Measurements from ENCODE around the gene ABT1. TPM values are rescaled to one million over a fixed set of nuclear protein-coding genes. Genes with fewer than 3 reads are reported as not detected.

ABT1 gene
- total RNA-seq, 2 donors from 2014 or later: 20.9 to 21.8 TPM

DNA sequence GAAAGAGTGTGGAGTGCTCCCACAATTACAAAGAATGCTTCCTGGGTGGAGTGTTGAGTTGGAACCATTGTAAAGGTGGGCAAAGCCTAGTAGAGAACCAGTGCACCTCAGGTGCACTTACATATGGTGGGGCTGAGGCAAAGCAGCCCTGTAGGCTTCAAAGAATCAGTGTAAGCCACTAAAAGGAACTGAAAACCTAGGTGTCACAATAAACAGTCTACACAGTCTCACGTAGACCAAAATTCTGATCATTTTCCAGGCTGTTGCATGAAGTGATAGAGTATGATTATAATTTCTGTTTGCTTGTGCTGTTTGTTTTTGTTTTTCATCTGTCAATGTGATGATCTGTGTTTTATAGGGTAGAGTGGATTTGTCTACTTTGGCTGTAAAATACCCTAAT, 2.8 kb downstream of the ABT1 start:
- Mint-ChIP-seq H3K4me1 (ENCODE audit: low read depth) (peaks cover 56% of the 10 kb centered on the region), H3K4me3 (peak overlapping the region; percentile 45 to 63), H3K36me3 (ENCODE audit: insufficient read depth in 2 of 2) (peaks cover 4 to 11% of the 10 kb centered on the region in 2 donors), H3K9me3 (no peaks in the 10 kb centered on the region), H3K27me3 (ENCODE audit: low read depth) (no peaks in the 10 kb centered on the region), H3K27ac (peak overlapping the region; percentile 72)
- DNase-seq: no peak
- ATAC-seq (replicated peaks in 1 of 2): no peak

DNA sequence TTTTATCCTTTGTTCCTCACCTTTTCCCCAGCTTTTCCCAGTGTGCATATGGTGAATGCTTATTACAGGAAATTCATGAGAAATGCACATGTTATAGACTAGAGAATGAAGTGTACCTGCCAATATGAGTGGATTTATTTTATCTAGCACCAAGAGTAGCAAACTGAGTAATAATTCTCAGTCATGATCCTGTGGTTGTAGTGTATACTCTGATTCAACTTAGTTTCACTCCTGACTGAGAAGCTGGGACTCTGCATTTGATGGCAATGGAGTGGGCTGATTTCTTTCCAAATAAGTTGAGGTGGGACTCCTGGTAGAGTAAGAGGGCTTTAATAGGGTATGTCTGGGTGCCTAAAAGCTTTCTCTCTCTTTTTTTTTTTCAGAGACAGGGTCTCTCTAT, 4.0 kb downstream of the ABT1 start:
- DNase-seq (no peak), ATAC-seq (replicated peaks in 1 of 2) (peak; percentile 61 to 65)
- peak overlapping the region; percentile 81 for H3K27ac Mint-ChIP-seq
- no peaks in the 10 kb centered on the region for H3K27me3 Mint-ChIP-seq (ENCODE audit: low read depth)
- peaks cover 56% of the 10 kb centered on the region for H3K4me1 Mint-ChIP-seq (ENCODE audit: low read depth)
- peaks cover 4 to 10% of the 10 kb centered on the region in 2 donors for H3K36me3 Mint-ChIP-seq (ENCODE audit: insufficient read depth in 2 of 2)
- H3K9me3 Mint-ChIP-seq: no peaks in the 10 kb centered on the region
- peak overlapping the region; percentile 38 to 83 for H3K4me3 Mint-ChIP-seq

DNA sequence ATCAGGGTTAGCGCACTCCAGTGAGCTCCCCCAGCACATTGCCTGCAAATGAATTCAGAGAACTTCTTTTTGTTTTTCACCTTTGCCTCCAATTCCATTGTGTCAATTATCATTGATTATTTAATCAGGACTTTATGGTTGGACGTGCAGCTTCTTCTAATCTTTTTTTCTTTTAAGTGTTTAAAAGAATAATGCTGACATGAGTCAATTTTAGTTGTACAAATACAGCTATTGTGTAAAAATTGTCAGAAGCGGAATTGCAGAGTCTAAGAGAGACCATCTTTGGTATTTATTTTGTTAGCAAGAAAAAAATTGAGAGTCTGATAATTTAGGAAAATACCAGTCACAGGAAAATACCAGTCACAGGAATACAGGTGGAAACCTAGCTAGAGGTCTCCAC, 5.5 kb downstream of the ABT1 start:
- Mint-ChIP-seq H3K27me3 (ENCODE audit: low read depth) (no peaks in the 10 kb centered on the region), H3K4me1 (ENCODE audit: low read depth) (peaks cover 55% of the 10 kb centered on the region), H3K27ac (no peak overlapping the region)

DNA sequence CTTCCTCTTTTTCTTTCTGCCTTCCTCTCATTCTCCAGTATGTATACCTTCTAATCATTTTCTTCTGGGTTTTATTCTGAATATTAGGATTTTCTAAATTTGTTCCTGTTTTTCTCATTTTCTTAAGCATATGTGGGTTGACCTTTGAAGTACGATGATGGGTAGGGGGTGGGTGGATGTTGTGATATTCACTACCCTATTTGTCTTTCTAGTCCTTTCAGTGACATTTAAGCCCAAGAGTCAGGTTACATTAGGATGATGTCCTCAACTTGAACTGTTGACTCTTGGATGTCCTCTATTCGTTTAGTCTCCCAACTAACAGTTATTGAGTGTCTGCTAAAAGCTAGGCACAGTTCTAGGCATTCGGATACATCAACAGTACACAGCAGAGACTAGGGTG, 7.3 kb downstream of the ABT1 start:
- no peaks in the 10 kb centered on the region for H3K9me3 Mint-ChIP-seq
- no peaks in the 10 kb centered on the region for H3K27me3 Mint-ChIP-seq (ENCODE audit: low read depth)
- no peak for ATAC-seq (replicated peaks in 1 of 2)
- peaks cover 1 to 3% of the 10 kb centered on the region in 2 donors for H3K36me3 Mint-ChIP-seq (ENCODE audit: insufficient read depth in 2 of 2)
- H3K4me1 Mint-ChIP-seq (ENCODE audit: low read depth): peaks cover 47% of the 10 kb centered on the region
- no peak for DNase-seq
- peak overlapping the region in 1 of 2 donors; percentile 64 for H3K4me3 Mint-ChIP-seq
- peak overlapping the region; percentile 64 for H3K27ac Mint-ChIP-seq

More for the DNA sequence above, 5.5 kb downstream of the ABT1 start:
- H3K4me3 Mint-ChIP-seq: no peak overlapping the region
- no peaks in the 10 kb centered on the region for H3K9me3 Mint-ChIP-seq
- DNase-seq: no peak
- peaks cover 4 to 10% of the 10 kb centered on the region in 2 donors for H3K36me3 Mint-ChIP-seq (ENCODE audit: insufficient read depth in 2 of 2)
- no peak for ATAC-seq (replicated peaks in 1 of 2)

DNA sequence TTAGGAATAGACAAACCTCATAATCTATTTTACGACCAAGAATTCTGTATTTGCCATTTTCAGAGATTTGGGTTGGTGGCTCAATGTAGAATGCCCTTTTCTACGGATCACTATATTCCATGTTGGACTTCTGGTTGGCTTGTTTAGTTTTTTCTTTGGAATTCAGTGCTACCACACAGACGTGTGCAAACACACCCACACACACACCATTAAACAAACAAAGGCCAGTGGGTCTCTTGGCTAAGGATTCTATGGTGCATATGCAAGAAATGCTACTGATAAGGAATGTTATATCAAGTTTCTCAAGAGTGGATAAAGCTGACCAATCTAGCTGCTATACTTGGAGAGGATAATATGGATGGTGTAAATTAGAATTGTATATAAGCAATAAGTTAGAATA, 8.0 kb downstream of the ABT1 start:
- Mint-ChIP-seq H3K4me3 (no peak overlapping the region), H3K9me3 (no peaks in the 10 kb centered on the region)

DNA sequence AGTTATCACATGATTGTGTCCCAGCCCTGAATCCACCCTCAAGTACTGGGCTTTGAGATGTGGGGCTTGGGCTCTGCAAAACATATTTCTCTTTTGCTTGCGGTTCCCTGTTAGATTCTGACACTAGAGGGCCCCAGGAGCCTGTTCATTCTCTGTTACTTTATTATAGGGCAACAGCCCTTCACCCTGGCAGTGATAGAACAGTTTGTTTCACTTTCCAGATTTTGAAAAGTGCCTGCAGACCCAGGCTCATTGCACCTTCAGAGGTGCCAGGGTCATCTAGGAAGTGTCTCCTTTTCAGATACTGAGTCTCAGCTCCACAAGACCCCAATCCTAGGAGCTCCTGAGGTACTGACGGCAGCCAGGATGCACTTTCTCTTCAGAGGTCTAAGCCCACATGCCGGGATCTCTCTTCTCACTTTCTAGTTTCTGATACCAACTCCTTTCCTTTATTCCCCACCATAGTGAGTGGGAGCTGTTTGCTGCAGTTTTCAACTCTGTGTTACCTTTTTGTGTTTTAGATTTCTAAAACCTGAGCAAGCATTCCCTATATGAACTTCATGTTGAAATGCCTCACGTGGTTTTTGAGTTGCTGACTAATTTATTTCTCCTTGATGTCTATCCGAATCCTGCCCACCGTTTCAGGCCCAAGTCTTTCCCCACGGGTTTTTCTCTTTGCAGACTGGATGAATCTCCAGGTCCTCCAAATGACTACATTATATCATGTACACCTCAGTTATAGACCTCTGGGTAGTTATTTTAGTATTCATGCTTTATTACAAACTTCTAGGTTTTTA, 10.9 kb downstream of the ABT1 start:
- Mint-ChIP-seq H3K27ac (peak overlapping the region; percentile 11), H3K36me3 (ENCODE audit: insufficient read depth in 2 of 2) (no peaks in the 10 kb centered on the region), H3K27me3 (ENCODE audit: low read depth) (peaks cover 10% of the 10 kb centered on the region), H3K9me3 (no peaks in the 10 kb centered on the region), H3K4me1 (ENCODE audit: low read depth) (peaks cover 23% of the 10 kb centered on the region), H3K4me3 (peak overlapping the region; percentile 53 to 80)
- DNase-seq (peak; percentile 62), ATAC-seq (replicated peaks in 1 of 2) (peak; percentile 89 to 93)

More for the DNA sequence above, 8.0 kb downstream of the ABT1 start:
- peaks cover 0 to under 1% of the 10 kb centered on the region in 2 donors for H3K36me3 Mint-ChIP-seq (ENCODE audit: insufficient read depth in 2 of 2)
- no peak for DNase-seq
- no peak overlapping the region for H3K27ac Mint-ChIP-seq
- H3K4me1 Mint-ChIP-seq (ENCODE audit: low read depth): peaks cover 39% of the 10 kb centered on the region
- H3K27me3 Mint-ChIP-seq (ENCODE audit: low read depth): no peaks in the 10 kb centered on the region
- no peak for ATAC-seq (replicated peaks in 1 of 2)

DNA sequence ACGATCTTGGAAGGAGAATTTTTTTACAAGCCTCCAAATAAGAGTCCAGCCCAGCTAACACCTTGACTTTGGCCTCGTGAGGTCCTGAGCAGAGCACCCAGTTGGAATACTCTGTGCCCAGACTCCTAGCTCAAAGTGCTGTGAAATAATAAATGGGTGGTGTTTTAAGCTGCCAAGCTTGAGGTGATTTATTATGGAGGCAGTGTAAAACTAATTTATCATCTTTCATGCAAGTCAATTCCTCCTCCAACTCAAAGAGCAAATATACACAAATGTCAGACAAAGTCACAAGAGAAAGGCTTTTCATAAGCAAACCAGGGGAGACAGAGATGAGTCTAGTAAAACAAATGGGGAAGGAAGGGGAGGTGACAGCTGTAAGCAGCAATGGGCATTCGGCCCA, 12.7 kb downstream of the ABT1 start:
- H3K36me3 Mint-ChIP-seq (ENCODE audit: insufficient read depth in 2 of 2): no peaks in the 10 kb centered on the region
- H3K4me1 Mint-ChIP-seq (ENCODE audit: low read depth): peaks cover 22% of the 10 kb centered on the region
- ATAC-seq (replicated peaks in 1 of 2): no peak
- H3K9me3 Mint-ChIP-seq: no peaks in the 10 kb centered on the region
- no peak overlapping the region for H3K4me3 Mint-ChIP-seq
- peaks cover 28% of the 10 kb centered on the region for H3K27me3 Mint-ChIP-seq (ENCODE audit: low read depth)
- H3K27ac Mint-ChIP-seq: no peak overlapping the region
- DNase-seq: no peak

DNA sequence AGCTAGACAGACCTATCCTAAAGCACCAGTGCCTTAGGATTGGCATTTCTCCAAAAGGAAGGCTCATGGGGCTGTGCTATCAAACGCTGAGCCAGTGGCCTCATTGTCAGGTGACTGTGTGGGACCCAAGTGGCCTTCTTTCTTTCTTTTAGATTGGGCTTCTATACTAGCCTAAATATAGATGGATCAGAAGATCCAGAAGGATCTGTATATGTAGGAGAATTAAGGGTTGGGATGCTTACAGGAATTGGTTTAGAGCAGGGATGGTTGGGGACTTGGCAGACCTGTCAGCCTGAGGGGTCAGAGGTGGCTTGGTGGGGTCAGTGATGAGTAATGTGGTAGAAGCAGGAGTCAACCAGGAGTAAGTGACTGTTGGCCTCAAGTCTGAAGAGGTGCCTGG, 14.8 kb downstream of the ABT1 start:
- ATAC-seq (replicated peaks in 1 of 2): no peak
- H3K27ac Mint-ChIP-seq: no peak overlapping the region
- H3K9me3 Mint-ChIP-seq: no peaks in the 10 kb centered on the region

DNA sequence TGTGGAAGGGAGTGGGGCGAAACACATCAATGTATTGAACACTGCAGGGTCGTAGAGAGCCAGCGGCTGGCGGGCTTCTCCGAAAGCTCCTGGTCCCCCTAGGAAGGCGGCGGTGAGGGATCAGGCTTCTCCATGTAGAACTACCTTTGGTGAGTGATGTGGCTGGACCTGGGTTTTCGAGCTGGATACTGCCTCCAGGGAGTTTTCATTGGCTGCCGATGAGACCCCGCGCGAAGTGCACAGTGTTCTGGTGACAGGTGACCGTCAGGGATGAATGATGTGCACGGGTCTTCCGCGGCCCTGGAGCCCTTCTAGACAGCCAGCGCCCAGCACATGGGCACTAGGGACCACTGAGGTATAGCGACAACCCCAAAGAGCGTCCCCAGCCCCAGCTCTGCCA, 16.4 kb downstream of the ABT1 start:
- Mint-ChIP-seq H3K4me1 (ENCODE audit: low read depth) (peaks cover 19% of the 10 kb centered on the region), H3K27me3 (ENCODE audit: low read depth) (peaks cover 49% of the 10 kb centered on the region), H3K27ac (no peak overlapping the region), H3K9me3 (no peaks in the 10 kb centered on the region), H3K36me3 (ENCODE audit: insufficient read depth in 2 of 2) (peaks cover 0 to 2% of the 10 kb centered on the region in 2 donors), H3K4me3 (peak overlapping the region; percentile 72 to 84)
- ATAC-seq (replicated peaks in 1 of 2) (no peak), DNase-seq (no peak)

More for the DNA sequence above, 14.8 kb downstream of the ABT1 start:
- peaks cover 49% of the 10 kb centered on the region for H3K27me3 Mint-ChIP-seq (ENCODE audit: low read depth)
- peaks cover 27% of the 10 kb centered on the region for H3K4me1 Mint-ChIP-seq (ENCODE audit: low read depth)
- no peak for DNase-seq
- no peak overlapping the region for H3K4me3 Mint-ChIP-seq
- peaks cover 0 to 2% of the 10 kb centered on the region in 2 donors for H3K36me3 Mint-ChIP-seq (ENCODE audit: insufficient read depth in 2 of 2)

DNA sequence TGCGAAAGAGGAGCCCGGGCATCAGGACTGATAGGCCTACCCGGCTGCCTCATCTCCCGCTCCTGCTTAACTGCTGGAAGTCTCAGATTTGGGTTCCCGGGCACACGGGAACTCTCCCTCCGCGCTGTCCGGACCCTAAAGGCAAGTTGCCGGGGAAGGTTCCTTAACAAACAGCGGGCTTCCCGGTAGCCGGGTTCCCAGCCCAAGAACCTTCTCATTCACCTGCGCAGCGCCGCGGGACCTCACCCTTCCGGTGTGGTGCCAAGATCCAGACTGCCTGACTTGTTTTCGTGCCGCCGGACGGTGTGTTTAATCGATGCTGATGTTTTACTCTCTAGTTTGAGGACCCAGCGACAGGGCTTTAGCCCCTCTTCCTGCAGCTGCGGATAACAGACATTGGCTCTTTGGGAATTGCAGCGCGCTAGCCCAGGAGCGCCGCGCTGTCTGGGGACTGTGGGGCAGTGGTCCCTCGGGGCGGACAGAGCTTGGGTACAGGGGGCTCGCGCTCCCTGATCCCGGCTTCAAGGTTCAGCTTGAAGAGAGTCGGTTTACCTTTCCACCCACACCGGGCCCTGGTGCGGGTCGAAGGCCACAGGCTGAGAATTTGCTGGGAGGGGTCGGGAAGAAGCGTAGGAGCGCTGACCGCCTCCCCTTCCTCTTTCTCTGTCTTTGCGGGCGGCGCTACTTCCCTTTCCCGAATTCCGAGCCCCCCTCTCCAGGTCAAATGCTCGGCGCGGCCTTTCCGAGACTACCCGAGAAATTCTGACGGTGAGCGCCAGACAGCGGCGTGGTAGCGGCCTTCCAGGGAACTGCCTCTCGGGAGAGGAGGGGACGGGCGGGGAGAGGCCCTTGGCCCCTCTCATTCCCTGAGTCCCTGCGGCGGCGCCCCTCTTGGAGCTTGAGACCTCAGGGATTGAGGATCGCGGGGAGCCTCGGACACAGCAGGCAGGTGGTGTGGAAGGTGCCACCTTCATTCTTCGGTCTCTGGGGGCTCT, 17.2 kb downstream of the ABT1 start:
- Mint-ChIP-seq H3K27me3 (ENCODE audit: low read depth) (peaks cover 49% of the 10 kb centered on the region), H3K4me1 (ENCODE audit: low read depth) (peaks cover 18% of the 10 kb centered on the region), H3K36me3 (ENCODE audit: insufficient read depth in 2 of 2) (peaks cover 0 to 2% of the 10 kb centered on the region in 2 donors), H3K27ac (no peak overlapping the region), H3K9me3 (no peaks in the 10 kb centered on the region), H3K4me3 (peak overlapping the region; percentile 72 to 84)
- peak; percentile 44 to 58 for ATAC-seq (replicated peaks in 1 of 2)
- no peak for DNase-seq

DNA sequence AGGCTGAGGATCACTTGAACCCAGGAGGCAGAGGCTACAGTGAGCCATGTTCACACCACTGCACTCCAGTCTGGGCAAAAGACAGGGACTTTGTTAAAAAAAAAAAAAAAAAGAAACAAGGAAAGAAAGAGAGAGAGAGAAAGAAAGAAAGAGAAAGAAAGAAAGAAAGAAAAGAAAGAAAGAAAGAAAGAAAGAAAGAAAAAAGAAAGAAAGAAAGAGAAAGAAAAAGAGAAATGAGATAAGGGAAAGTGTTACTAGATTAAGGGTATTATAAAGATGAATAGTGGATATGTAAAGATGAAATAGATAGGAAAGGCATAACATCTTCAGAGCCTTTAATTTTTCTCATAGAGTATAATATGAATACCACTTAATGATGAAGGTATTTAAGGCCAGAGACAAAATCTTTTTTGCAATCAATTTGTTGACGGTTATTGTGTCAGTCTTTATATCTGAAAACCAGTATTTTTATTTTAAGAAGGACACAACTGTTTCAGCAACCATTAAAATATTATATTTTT, 26.6 kb downstream of the ABT1 start:
- Mint-ChIP-seq H3K4me1 (ENCODE audit: low read depth) (no peaks in the 10 kb centered on the region), H3K9me3 (no peaks in the 10 kb centered on the region), H3K27ac (no peak overlapping the region), H3K27me3 (ENCODE audit: low read depth) (peaks cover 7% of the 10 kb centered on the region), H3K36me3 (ENCODE audit: insufficient read depth in 2 of 2) (peaks cover 0 to 2% of the 10 kb centered on the region in 2 donors), H3K4me3 (no peak overlapping the region)
- DNase-seq (no peak), ATAC-seq (replicated peaks in 1 of 2) (no peak)

DNA sequence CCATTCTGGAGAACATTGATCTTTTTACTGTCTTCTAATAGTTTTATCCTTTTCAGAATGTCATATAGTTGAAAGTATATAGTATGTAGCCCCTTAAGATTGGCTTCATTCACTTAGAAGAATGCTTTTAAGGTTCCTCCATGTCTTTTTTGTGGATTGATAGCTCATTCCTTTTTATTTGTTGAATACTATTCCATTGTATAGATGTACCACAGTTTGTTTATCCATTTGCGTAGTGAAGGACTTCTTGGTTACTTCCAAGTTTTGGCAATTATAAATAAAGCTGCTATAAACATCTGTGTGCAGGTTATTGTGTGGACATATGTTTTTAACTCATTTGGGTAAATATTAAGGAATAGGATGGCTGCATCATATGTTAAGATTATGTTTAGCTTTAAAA, 27.8 kb downstream of the ABT1 start:
- ATAC-seq (replicated peaks in 1 of 2): no peak
- Mint-ChIP-seq H3K4me1 (ENCODE audit: low read depth) (no peaks in the 10 kb centered on the region), H3K27me3 (ENCODE audit: low read depth) (peaks cover 7% of the 10 kb centered on the region), H3K27ac (no peak overlapping the region), H3K4me3 (no peak overlapping the region), H3K9me3 (no peaks in the 10 kb centered on the region), H3K36me3 (ENCODE audit: insufficient read depth in 2 of 2) (peaks cover 0 to 2% of the 10 kb centered on the region in 2 donors)
- DNase-seq: no peak

DNA sequence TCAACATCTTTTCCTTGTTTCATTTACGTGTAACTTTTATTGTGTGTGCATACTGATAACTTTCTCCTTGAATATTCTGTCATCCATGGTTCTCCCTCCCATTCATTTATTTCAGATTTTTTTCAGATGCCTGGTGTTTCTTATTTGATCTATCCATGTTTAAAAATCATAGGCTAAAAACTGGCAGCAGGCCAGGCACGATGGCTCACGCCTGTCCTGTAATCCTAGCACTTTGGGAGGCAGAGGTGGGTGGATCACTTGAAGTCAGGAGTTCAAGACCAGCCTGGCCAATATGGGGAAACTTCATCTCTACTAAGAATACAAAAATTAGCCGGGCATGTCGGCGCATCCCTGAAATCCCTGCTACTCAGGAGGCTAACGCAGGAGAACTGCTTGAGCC, 31.1 kb downstream of the ABT1 start:
- Mint-ChIP-seq H3K36me3 (ENCODE audit: insufficient read depth in 2 of 2) (peaks cover 0 to 2% of the 10 kb centered on the region in 2 donors), H3K4me1 (ENCODE audit: low read depth) (no peaks in the 10 kb centered on the region), H3K27me3 (ENCODE audit: low read depth) (peaks cover 4% of the 10 kb centered on the region), H3K27ac (no peak overlapping the region), H3K9me3 (no peaks in the 10 kb centered on the region), H3K4me3 (no peak overlapping the region)
- no peak for DNase-seq
- no peak for ATAC-seq (replicated peaks in 1 of 2)

All from activated T-cell treated with anti-CD3 and anti-CD28 coated beads, Interleukin-2, amount 50 U/mL, for 72 hours (primary cell).